Measurements from ENCODE around the gene KYAT1. TPM values are rescaled to one million over a fixed set of nuclear protein-coding genes. Genes with fewer than 3 reads are reported as not detected.
A peak's percentile ranks its signal among the peaks of the same experiment; 100 is the strongest.

KYAT1 gene
- total RNA-seq, 1 donor from 2014 or later: 7.1 TPM

- H3K27ac ChIP-seq: no peak overlapping the region
- no peak overlapping the region for H3K4me3 ChIP-seq
- no peak for ATAC-seq
- no peaks in the 10 kb centered on the region for H3K9me3 ChIP-seq
- TF ChIP-seq CTCF (IDR thresholded peaks at IDR 0.05): no peak
- H3K4me1 ChIP-seq: peaks cover 36% of the 10 kb centered on the region
- no peaks in the 10 kb centered on the region for H3K27me3 ChIP-seq (ENCODE audit: low read depth)
- peaks cover 49% of the 10 kb centered on the region for H3K36me3 ChIP-seq
- no peak for DNase-seq
- intact Hi-C loops (cut with DNase I): no loop called here
Observed at GRCh38 chr9:128906741-128907140, 25.0 kb upstream of the KYAT1 start.

- Histone ChIP-seq H3K4me1 (peaks cover 29% of the 10 kb centered on the region), H3K36me3 (peaks cover 45% of the 10 kb centered on the region), H3K4me3 (no peak overlapping the region), H3K27me3 (ENCODE audit: low read depth) (no peaks in the 10 kb centered on the region), H3K27ac (no peak overlapping the region), H3K9me3 (no peaks in the 10 kb centered on the region)
- TF ChIP-seq CTCF (IDR thresholded peaks at IDR 0.05): no peak
- intact Hi-C loops (cut with DNase I): no loop called here
- DNase-seq (no peak), ATAC-seq (no peak)
Observed at GRCh38 chr9:128905964-128906363, 24.2 kb upstream of the KYAT1 start.

DNA sequence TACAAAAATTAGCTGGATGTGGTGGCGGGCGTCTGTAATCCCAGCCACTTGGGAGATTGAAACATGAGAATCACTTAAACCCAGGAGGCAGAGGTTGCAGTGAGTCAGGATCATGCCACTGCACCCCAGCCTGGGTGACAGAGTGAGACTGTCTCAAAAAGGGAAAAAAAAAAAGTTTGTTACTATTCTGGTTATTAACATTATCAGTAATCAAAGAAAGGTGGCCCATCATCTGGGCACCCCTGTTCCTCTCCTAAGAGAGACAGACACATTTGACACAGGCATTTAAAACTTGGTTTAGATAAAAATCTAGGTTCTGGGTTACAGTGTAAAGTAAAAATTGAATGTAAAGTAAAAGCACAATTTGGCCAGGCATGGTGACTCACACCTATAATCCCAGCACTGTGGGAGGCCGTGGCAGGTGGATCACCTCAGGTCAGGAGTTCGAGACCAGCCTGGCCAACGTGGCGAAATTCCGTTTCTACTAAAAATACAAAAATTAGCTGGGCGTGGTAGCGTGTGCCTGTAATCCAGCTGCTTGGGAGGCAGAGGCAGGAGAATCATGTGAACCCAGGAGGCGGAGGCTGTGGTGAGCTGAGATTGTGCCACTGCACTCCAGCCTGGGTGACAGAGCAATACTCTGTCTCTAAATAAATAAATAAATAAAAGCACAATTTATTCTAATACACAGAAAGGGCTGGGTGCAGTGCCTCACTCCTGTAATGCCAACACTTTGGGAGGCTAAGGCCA, 22.3 kb upstream of the KYAT1 start:
- Histone ChIP-seq H3K27me3 (ENCODE audit: low read depth) (no peaks in the 10 kb centered on the region), H3K27ac (peak overlapping the region; percentile 24), H3K36me3 (peaks cover 31% of the 10 kb centered on the region), H3K4me3 (no peak overlapping the region), H3K4me1 (peaks cover 36% of the 10 kb centered on the region), H3K9me3 (no peaks in the 10 kb centered on the region)
- intact Hi-C loops (cut with DNase I): no loop called here
- ATAC-seq (no peak), DNase-seq (no peak)
- TF ChIP-seq CTCF (IDR thresholded peaks at IDR 0.05): no peak

DNA sequence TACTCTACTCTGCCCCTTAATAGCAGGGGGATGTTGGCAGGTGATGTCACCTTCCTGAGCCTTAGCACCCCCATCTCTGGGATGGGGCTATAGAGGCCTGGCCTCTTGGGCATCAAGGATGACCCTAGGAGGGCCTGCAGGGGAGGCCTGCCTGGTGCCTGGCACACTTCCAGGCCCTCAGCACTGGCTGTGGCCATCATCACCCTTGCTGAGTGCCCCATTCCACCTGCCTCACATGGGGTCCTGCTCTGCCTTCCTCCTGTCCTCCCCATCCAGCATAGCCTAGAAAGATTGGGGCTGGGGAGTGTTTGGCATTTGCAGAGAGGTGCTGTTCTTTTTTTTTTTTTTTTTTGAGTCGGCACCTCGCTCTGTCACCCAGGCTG, 21.3 kb upstream of the KYAT1 start:
- intact Hi-C loops (cut with DNase I): no loop called here
- ATAC-seq (no peak), DNase-seq (no peak)
- Histone ChIP-seq H3K36me3 (peaks cover 29% of the 10 kb centered on the region), H3K4me1 (peaks cover 46% of the 10 kb centered on the region), H3K9me3 (no peaks in the 10 kb centered on the region), H3K27me3 (ENCODE audit: low read depth) (no peaks in the 10 kb centered on the region), H3K27ac (peak overlapping the region; percentile 75), H3K4me3 (no peak overlapping the region)
- TF ChIP-seq CTCF (IDR thresholded peaks at IDR 0.05): no peak

- peak overlapping the region; percentile 12 for H3K4me3 ChIP-seq
- peak overlapping the region; percentile 75 for H3K27ac ChIP-seq
- ATAC-seq (peak; percentile 57 to 77), DNase-seq (peak; percentile 66)
- H3K4me1 ChIP-seq: peaks cover 49% of the 10 kb centered on the region
- no peaks in the 10 kb centered on the region for H3K9me3 ChIP-seq
- H3K36me3 ChIP-seq: peaks cover 28% of the 10 kb centered on the region
- intact Hi-C loops (cut with DNase I): no loop called here
- no peaks in the 10 kb centered on the region for H3K27me3 ChIP-seq (ENCODE audit: low read depth)
- TF ChIP-seq CTCF (IDR thresholded peaks at IDR 0.05): no peak
Observed at GRCh38 chr9:128902351-128903078, 20.8 kb upstream of the KYAT1 start.

Data from lower lobe of right lung (tissue), 2 donors.